Activated CD4-positive, alpha-beta T cell treated with anti-CD3 and anti-CD28 coated beads, Interleukin-2, amount 10 ng/mL, durations not matched to agents 7 days and 5 days (primary cell): ENCODE data around the gene GIT2. TPM values are rescaled to one million over a fixed set of nuclear protein-coding genes. Genes with fewer than 3 reads are reported as not detected.
A peak's percentile ranks its signal among the peaks of the same experiment; 100 is the strongest.

ENCODE experiments used
- CTCF ChIA-PET: fragments of 350-600 bp; sonication (Branson Sonifier 250); formaldehyde crosslinking; loops from one replicate; lab custom pipeline; 2021; ENCODE audit warnings: antibody characterized with exemption; lab: Charles Lee
- POLR2A ChIA-PET: fragments of 350-600 bp; sonication (Branson Sonifier 250); formaldehyde crosslinking; loops from one replicate; lab custom pipeline; 2021; ENCODE audit warnings: antibody characterized with exemption; lab: Charles Lee
- DNase-seq: peaks from one replicate; pipeline ENCODE4 v3.0.0-alpha.2; 2020
- H3K27ac Mint-ChIP-seq: one replicate; pipeline ENCODE4 v1.8.0; 2021; ENCODE audit warnings: mild to moderate bottlenecking, moderate library complexity, mixed read lengths
- H3K27me3 Mint-ChIP-seq: one replicate; pipeline ENCODE4 v1.8.0; 2021; ENCODE audit warnings: mixed read lengths
- H3K36me3 Mint-ChIP-seq: one replicate; pipeline ENCODE4 v1.8.0; 2021; ENCODE audit warnings: low read depth, mixed read lengths
- H3K4me1 Mint-ChIP-seq: one replicate; pipeline ENCODE4 v1.8.0; 2021; ENCODE audit warnings: mixed read lengths
- H3K4me3 Mint-ChIP-seq: one replicate; pipeline ENCODE4 v1.8.0; 2021; ENCODE audit warnings: mild to moderate bottlenecking, moderate library complexity, mixed read lengths
- H3K9me3 Mint-ChIP-seq: one replicate; pipeline ENCODE4 v1.8.0; 2021; ENCODE audit warnings: mixed read lengths
- total RNA-seq, 2 experiments: library from RNA; stranded (reverse); gene quantifications; one replicate each; pipeline ENCODE4 v1.2.3, GENCODE V29; 2021

Gene GIT2
- total RNA-seq, 2 experiments from 2014 or later, result 101 to 107 TPM

DNA sequence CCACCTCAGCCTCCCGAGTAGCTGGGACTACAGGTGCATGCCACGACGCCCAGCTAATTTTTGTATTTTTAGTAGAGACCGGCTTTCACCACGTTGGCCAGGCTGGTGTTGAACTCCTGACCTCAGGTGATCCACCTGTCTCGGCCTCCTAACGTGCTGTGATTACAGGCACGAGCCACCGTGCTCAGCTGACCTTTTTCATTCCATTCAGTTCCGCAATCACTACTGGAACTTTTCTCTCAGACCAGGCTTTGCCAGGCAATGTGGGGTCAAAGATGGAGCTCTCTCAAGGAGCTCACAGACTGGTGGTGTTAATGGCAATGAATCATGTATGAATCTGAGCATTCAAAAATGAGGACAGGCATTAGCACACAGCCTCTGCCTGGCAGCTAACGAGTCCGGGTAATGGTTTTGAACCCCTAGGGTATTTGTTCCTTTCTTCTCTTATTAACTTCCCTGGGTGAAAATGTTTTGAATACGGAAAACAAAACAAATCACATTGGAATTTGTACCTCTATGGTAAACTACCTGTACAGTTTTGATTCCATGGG is 105.5 kb downstream of the GIT2 start:
- DNase-seq, result no peak
- Mint-ChIP-seq H3K9me3 (no peaks in the 10 kb centered on the region), H3K4me3 (no peak overlapping the region), H3K27me3 (no peaks in the 10 kb centered on the region), H3K36me3 (peaks cover 3% of the 10 kb centered on the region), H3K4me1 (peaks cover 48% of the 10 kb centered on the region), H3K27ac (no peak overlapping the region)
- CTCF ChIA-PET, result interaction anchor here (0.6 to 1.1 kb wide), 2 partner anchors 10 to 834 kb away, joined by 3 to 4 read pairs; partner anchors contain the start of gene GLTP
- POLR2A ChIA-PET, result no interaction called here

- Mint-ChIP-seq H3K27ac (peak overlapping the region; percentile 99), H3K9me3 (no peaks in the 10 kb centered on the region), H3K36me3 (peaks cover 3% of the 10 kb centered on the region), H3K4me1 (peaks cover 45% of the 10 kb centered on the region), H3K4me3 (peak overlapping the region; percentile 53), H3K27me3 (peaks cover 5% of the 10 kb centered on the region)
- POLR2A ChIA-PET, result interaction anchor here (0.7 kb wide), 1 partner anchor 171 kb away, joined by 3 read pairs; no protein-coding TSS in a partner anchor
- DNase-seq, result peak; percentile 24
- CTCF ChIA-PET, result interaction anchor here (1.0 to 1.6 kb wide), 2 partner anchors 16 to 370 kb away, joined by 3 to 4 read pairs; no protein-coding TSS in a partner anchor
These were observed 107.8 kb downstream of the GIT2 start for GRCh38 chr12:109888179-109889020.

- no peak overlapping the region for H3K27ac Mint-ChIP-seq
- no peaks in the 10 kb centered on the region for H3K9me3 Mint-ChIP-seq
- H3K4me1 Mint-ChIP-seq, result peaks cover 42% of the 10 kb centered on the region
- H3K4me3 Mint-ChIP-seq, result no peak overlapping the region
- ChIA-PET CTCF (interaction anchor here (1.0 to 1.5 kb wide), 2 partner anchors 9 to 81 kb away, joined by 3 to 7 read pairs; no protein-coding TSS in a partner anchor), POLR2A (no interaction called here)
- H3K36me3 Mint-ChIP-seq, result peaks cover 3% of the 10 kb centered on the region
- DNase-seq, result no peak
- peaks cover 11% of the 10 kb centered on the region for H3K27me3 Mint-ChIP-seq
These were observed 110.6 kb downstream of the GIT2 start for GRCh38 chr12:109885616-109886015.

DNA sequence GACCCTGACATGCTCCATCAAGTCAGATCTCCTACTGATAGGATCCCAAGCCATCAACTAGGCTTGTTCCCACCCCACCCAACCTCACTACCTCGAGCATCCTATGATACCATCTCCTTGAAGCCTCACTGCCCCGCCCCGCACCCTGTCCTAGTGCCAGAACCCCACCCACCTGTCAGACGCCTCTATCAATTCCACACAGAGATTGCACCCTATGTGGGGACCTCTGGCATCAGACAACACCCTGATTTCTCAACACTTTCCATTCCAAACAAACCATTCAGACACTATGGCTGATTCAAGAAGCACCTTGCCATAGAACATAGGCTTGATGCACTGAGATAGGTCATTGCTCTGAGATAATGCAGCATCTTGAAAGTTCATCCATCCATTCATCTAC is 112.7 kb downstream of the GIT2 start:
- peaks cover 43% of the 10 kb centered on the region for H3K4me1 Mint-ChIP-seq
- H3K27ac Mint-ChIP-seq, result no peak overlapping the region
- no peak overlapping the region for H3K4me3 Mint-ChIP-seq
- peaks cover 11% of the 10 kb centered on the region for H3K27me3 Mint-ChIP-seq
- CTCF ChIA-PET, result interaction anchor here (1.0 kb wide), 1 partner anchor 54 kb away, joined by 4 read pairs; no protein-coding TSS in a partner anchor
- DNase-seq, result no peak
- no peaks in the 10 kb centered on the region for H3K9me3 Mint-ChIP-seq
- POLR2A ChIA-PET, result no interaction called here
- peaks cover under 1% of the 10 kb centered on the region for H3K36me3 Mint-ChIP-seq

DNA sequence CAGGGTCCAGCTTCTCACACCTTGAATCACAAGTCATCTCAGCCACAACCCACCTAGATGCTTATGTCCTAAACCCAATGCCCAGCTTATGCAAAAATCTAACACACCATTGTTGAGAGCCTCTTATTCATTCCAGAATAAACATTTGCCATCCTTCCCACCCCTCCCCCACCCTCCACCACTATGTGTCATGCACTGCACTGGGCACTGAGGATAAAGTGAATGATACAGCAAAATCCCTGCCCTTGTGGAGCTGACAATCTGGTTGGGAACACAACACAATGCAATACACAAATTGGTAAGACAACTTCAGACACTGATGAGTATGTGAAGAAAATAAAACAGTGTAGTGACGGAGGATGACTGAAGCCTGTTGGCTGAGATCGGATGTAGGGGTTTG is 114.4 kb downstream of the GIT2 start:
- H3K4me3 Mint-ChIP-seq, result no peak overlapping the region

DNA sequence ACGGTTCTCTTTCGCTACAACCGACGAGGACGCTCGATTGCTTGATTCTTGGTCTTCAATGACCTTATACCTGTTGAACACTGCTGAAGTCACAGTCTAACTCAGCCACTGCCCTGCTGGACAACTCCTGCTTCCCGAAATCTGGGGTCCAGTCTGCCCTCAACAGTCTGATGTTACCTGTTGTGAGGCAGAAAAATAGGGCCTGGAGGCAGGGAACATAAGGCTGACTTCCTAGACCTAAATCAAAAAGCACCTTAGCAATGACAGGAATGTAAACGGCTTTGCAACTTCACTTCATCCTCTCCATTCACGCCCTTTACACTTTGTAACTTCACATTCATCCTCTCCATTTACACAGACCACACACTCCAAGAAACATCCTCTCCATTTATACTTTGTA is 115.2 kb downstream of the GIT2 start:
- peak overlapping the region; percentile 80 for H3K4me3 Mint-ChIP-seq
- no peaks in the 10 kb centered on the region for H3K36me3 Mint-ChIP-seq
- H3K4me1 Mint-ChIP-seq, result peaks cover 42% of the 10 kb centered on the region
- no peaks in the 10 kb centered on the region for H3K9me3 Mint-ChIP-seq
- no peak for DNase-seq
- CTCF ChIA-PET, result interaction anchor here (0.8 to 1.7 kb wide), 3 partner anchors 10 to 19 kb away, joined by 3 to 4 read pairs (median 4); no protein-coding TSS in a partner anchor
- peaks cover 11% of the 10 kb centered on the region for H3K27me3 Mint-ChIP-seq
- peak overlapping the region; percentile 87 for H3K27ac Mint-ChIP-seq
- POLR2A ChIA-PET, result no interaction called here

More for the DNA sequence above, 114.4 kb downstream of the GIT2 start:
- DNase-seq, result no peak
- ChIA-PET CTCF (interaction anchor here (0.8 to 1.7 kb wide), 3 partner anchors 20 to 37 kb away, joined by 4 to 8 read pairs (median 5); no protein-coding TSS in a partner anchor), POLR2A (no interaction called here)
- peaks cover 39% of the 10 kb centered on the region for H3K4me1 Mint-ChIP-seq
- H3K9me3 Mint-ChIP-seq, result no peaks in the 10 kb centered on the region
- no peak overlapping the region for H3K27ac Mint-ChIP-seq
- peaks cover 11% of the 10 kb centered on the region for H3K27me3 Mint-ChIP-seq
- H3K36me3 Mint-ChIP-seq, result no peaks in the 10 kb centered on the region

GRCh38 chr12:109880043-109880931 is 115.9 kb downstream of the GIT2 start, which contains the start of gene GLTP:
GLTP (minus strand) TSS chr12:109880541; CDS start chr12:109880374, 167 bp downstream.
- peak within 1 kb of the TSS; percentile 86 for H3K4me3 Mint-ChIP-seq
- H3K4me1 Mint-ChIP-seq, result peaks cover 47% of the 10 kb centered on the region
- ChIA-PET POLR2A (no interaction called here), CTCF (interaction anchor here (0.8 to 1.2 kb wide), 2 partner anchors 10 to 15 kb away, joined by 3 to 4 read pairs; no protein-coding TSS in a partner anchor)
- H3K36me3 Mint-ChIP-seq, result no peaks in the 10 kb centered on the region
- peak within 1 kb of the TSS; percentile 89 for H3K27ac Mint-ChIP-seq
- H3K9me3 Mint-ChIP-seq, result no peaks in the 10 kb centered on the region
- peaks cover 11% of the 10 kb centered on the region for H3K27me3 Mint-ChIP-seq
- DNase-seq, result peak; percentile 86

Other genes with a start within 250 kb of the GIT2 start
- under 1 TPM in 1 of 2 experiments, not detected in 1; 0.17 TPM for gene TRPV4, start 163.0 kb downstream of the GIT2 start, total RNA-seq
- 10 to 100 TPM; 17.6 to 20.7 TPM for gene GLTP, start 115.8 kb downstream of the GIT2 start, total RNA-seq
- gene TCHP, start 96.1 kb downstream of the GIT2 start, total RNA-seq, result 10 to 100 TPM; 27.9 to 36.0 TPM
- gene ANKRD13A, start 3.1 kb upstream of the GIT2 start, total RNA-seq, result 10 to 100 TPM; 82.5 to 88.2 TPM
- 10 to 100 TPM; 19.9 to 25.8 TPM for gene C12orf76, start 52.2 kb upstream of the GIT2 start, total RNA-seq
- gene IFT81, start 128.0 kb upstream of the GIT2 start, total RNA-seq, result 1 to 10 TPM; 2.5 to 2.9 TPM